Osteocyte (in vitro differentiated cells): ENCODE data around the gene ACE. TPM values are rescaled to one million over a fixed set of nuclear protein-coding genes. Genes with fewer than 3 reads are reported as not detected.

Experiments
- DNase-seq: peaks from one replicate; pipeline ENCODE4 v3.0.0; 2021; ENCODE audit warnings: mixed read lengths; ENCODE audit not compliant: unreplicated experiment; ENCODE audit errors: extremely low spot score
- H3K27ac Mint-ChIP-seq: one replicate; pipeline ENCODE4 v1.8.0; 2021; ENCODE audit warnings: mild to moderate bottlenecking, mixed read lengths; ENCODE audit not compliant: unreplicated experiment
- H3K27me3 Mint-ChIP-seq: one replicate; pipeline ENCODE4 v1.8.0; 2021; ENCODE audit warnings: mixed read lengths; ENCODE audit not compliant: unreplicated experiment
- H3K36me3 Mint-ChIP-seq: one replicate; pipeline ENCODE4 v1.8.0; 2021; ENCODE audit warnings: mixed read lengths; ENCODE audit not compliant: unreplicated experiment
- H3K4me1 Mint-ChIP-seq: one replicate; pipeline ENCODE4 v1.8.0; 2021; ENCODE audit warnings: mixed read lengths; ENCODE audit not compliant: unreplicated experiment
- H3K4me3 Mint-ChIP-seq: one replicate; pipeline ENCODE4 v1.8.0; 2021; ENCODE audit warnings: mild to moderate bottlenecking, moderate library complexity, mixed read lengths; ENCODE audit not compliant: unreplicated experiment
- H3K9me3 Mint-ChIP-seq: one replicate; pipeline ENCODE4 v1.8.0; 2021; ENCODE audit warnings: mixed read lengths; ENCODE audit not compliant: unreplicated experiment
- total RNA-seq: library from RNA; stranded (reverse); gene quantifications from 2 replicates; pipeline ENCODE4 v1.2.1, GENCODE V29; 2021
- TF ChIP-seq, protein P1 (sequence below): fragments of 200-600 bp; sonication (generic); IDR thresholded peaks from 2 replicates; pipeline ENCODE4 v1.5.0; 2021; ENCODE audit warnings: antibody characterized with exemption, mild to moderate bottlenecking, moderate library complexity

ACE gene
- total RNA-seq, 1 donor from 2014 or later: 1.1 TPM

GRCh38 chr17:63542942-63543821, 66.3 kb downstream of the ACE start:
- Mint-ChIP-seq H3K27ac (no peak overlapping the region), H3K27me3 (peaks cover 7% of the 10 kb centered on the region), H3K4me1 (no peaks in the 10 kb centered on the region), H3K36me3 (no peaks in the 10 kb centered on the region), H3K4me3 (no peak overlapping the region), H3K9me3 (no peaks in the 10 kb centered on the region)
- TF ChIP-seq, protein P1, sequence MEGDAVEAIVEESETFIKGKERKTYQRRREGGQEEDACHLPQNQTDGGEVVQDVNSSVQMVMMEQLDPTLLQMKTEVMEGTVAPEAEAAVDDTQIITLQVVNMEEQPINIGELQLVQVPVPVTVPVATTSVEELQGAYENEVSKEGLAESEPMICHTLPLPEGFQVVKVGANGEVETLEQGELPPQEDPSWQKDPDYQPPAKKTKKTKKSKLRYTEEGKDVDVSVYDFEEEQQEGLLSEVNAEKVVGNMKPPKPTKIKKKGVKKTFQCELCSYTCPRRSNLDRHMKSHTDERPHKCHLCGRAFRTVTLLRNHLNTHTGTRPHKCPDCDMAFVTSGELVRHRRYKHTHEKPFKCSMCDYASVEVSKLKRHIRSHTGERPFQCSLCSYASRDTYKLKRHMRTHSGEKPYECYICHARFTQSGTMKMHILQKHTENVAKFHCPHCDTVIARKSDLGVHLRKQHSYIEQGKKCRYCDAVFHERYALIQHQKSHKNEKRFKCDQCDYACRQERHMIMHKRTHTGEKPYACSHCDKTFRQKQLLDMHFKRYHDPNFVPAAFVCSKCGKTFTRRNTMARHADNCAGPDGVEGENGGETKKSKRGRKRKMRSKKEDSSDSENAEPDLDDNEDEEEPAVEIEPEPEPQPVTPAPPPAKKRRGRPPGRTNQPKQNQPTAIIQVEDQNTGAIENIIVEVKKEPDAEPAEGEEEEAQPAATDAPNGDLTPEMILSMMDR: no peak
- no peak for DNase-seq

DNA sequence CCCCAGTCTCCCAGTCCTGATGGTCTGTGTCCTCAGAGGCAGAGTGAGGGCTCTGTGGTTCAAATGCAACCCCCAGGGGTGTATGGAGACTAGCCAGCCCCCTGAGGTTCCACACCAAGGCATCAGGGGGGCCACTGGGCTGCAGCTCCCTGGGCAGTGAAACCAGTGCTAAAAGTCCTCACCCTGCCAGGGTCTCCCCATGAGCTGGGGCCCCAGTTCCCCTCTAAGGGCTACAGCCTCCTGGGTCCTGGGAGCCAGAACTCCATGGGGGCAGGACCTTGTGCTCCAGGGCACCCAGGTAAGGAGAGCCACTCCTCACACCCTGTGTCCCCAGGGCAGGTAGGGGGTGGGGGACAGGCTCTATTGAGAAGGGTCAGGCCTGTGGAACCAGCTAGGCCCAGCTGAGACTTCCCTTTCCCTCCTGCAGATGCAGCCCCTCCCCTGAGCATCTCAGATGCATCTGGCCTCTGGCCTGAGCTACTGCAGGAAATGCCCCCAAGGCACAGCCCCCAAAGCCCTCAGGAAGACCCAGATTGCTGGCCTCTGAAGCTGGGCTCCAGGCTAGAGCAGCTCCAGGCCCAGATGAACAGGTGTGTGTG, 67.1 kb downstream of the ACE start:
- no peaks in the 10 kb centered on the region for H3K4me1 Mint-ChIP-seq
- TF ChIP-seq, protein P1: no peak
- H3K27ac Mint-ChIP-seq: no peak overlapping the region
- no peak for DNase-seq
- H3K36me3 Mint-ChIP-seq: no peaks in the 10 kb centered on the region
- H3K27me3 Mint-ChIP-seq: peaks cover 7% of the 10 kb centered on the region
- no peak overlapping the region for H3K4me3 Mint-ChIP-seq
- H3K9me3 Mint-ChIP-seq: no peaks in the 10 kb centered on the region

DNA sequence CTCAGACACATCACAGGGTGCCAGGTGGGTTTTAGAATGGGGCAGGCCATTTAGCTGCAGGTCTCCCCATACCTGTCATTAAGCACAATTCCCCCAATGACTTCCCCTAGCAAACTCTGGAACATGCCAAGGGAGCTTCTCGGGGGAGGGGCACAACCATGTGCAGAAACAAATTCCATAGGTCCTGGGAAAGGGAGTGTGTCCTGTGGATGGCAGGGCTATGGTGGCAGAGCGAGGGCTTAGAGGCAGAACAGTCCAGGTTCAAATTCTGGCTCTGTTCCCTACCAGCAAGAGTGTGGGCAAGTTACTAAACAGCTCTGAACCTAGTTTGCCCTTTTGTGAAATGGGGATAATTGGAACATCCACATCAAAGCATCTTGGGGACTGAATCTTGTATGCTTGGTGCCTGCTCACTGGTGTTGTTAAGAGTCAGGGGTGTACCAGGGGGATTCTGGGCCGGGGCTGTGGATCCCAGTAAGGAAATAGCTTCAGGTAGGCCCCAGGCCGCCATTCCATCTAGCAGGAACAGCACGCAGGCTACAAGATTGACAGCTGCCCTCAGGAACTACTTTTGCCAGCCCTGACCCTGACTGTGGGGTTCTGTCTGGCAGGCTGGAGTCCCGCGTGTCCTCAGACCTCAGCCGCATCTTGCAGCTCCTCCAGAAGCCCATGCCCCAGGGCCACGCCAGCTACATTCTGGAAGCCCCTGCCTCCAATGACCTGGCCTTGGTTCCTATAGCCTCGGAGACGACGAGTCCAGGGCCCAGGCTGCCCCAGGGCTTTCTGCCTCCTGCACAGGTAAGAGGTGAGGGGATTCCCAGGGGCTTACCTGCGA, 67.8 kb downstream of the ACE start:
- H3K9me3 Mint-ChIP-seq: no peaks in the 10 kb centered on the region
- H3K27ac Mint-ChIP-seq: no peak overlapping the region
- H3K4me1 Mint-ChIP-seq: peaks cover 6% of the 10 kb centered on the region
- no peaks in the 10 kb centered on the region for H3K36me3 Mint-ChIP-seq
- no peak for DNase-seq
- peaks cover 2% of the 10 kb centered on the region for H3K27me3 Mint-ChIP-seq
- no peak overlapping the region for H3K4me3 Mint-ChIP-seq
- TF ChIP-seq, protein P1: no peak

GRCh38 chr17:63546308-63547082, 69.6 kb downstream of the ACE start:
- H3K27ac Mint-ChIP-seq: no peak overlapping the region
- H3K36me3 Mint-ChIP-seq: no peaks in the 10 kb centered on the region
- H3K27me3 Mint-ChIP-seq: no peaks in the 10 kb centered on the region
- TF ChIP-seq, protein P1: no peak
- H3K4me1 Mint-ChIP-seq: peaks cover 6% of the 10 kb centered on the region
- no peak for DNase-seq
- no peaks in the 10 kb centered on the region for H3K9me3 Mint-ChIP-seq
- H3K4me3 Mint-ChIP-seq: no peak overlapping the region
